Neural progenitor cell (in vitro differentiated cells): ENCODE results near the gene MYLK4. TPM values are rescaled to one million over a fixed set of nuclear protein-coding genes. Genes with fewer than 3 reads are reported as not detected.

Experiments used
- DNase-seq: peaks from one replicate; pipeline ENCODE4 v3.0.0-alpha.2; 2016; ENCODE audit warnings: low spot score
- H2AFZ ChIP-seq: fragments of 200-600 bp; sonication (generic); replicated peaks from 2 replicates; pipeline ENCODE4 v1.6.1; 2016; ENCODE audit warnings: antibody characterized with exemption
- H3F3A ChIP-seq: fragments of 200-600 bp; sonication (generic); 2 replicates; pipeline ENCODE4 v1.6.1; 2016; ENCODE audit warnings: antibody characterized with exemption, low read depth
- H3K27ac ChIP-seq: fragments of 200-600 bp; sonication (generic); 2 replicates; pipeline ENCODE4 v1.5.1; 2016; ENCODE audit warnings: mild to moderate bottlenecking
- H3K27me3 ChIP-seq: fragments of 200-600 bp; sonication (generic); 2 replicates; pipeline ENCODE4 v1.6.1; 2016; ENCODE audit warnings: mild to moderate bottlenecking, moderate library complexity
- H3K36me3 ChIP-seq: fragments of 200-600 bp; sonication (generic); 2 replicates; pipeline ENCODE4 v1.5.1; 2016
- H3K4me1 ChIP-seq: fragments of 200-600 bp; sonication (generic); 2 replicates; pipeline ENCODE4 v1.6.1; 2016; ENCODE audit warnings: mixed run types
- H3K4me2 ChIP-seq: fragments of 200-600 bp; sonication (generic); 2 replicates; pipeline ENCODE4 v1.6.1; 2016
- H3K4me3 ChIP-seq: fragments of 200-600 bp; sonication (generic); 2 replicates; pipeline ENCODE4 v1.5.1; 2016
- H3K79me2 ChIP-seq: fragments of 200-600 bp; sonication (generic); 2 replicates; pipeline ENCODE4 v1.6.1; 2016; ENCODE audit warnings: low read depth
- H3K9ac ChIP-seq: fragments of 200-600 bp; sonication (generic); 2 replicates; pipeline ENCODE4 v1.6.1; 2016
- H3K9me3 ChIP-seq: fragments of 200-600 bp; sonication (generic); 2 replicates; pipeline ENCODE4 v1.5.1; 2016; ENCODE audit warnings: low read depth
- H4K20me1 ChIP-seq: fragments of 200-600 bp; sonication (generic); 2 replicates; pipeline ENCODE4 v1.6.1; 2016; ENCODE audit warnings: low read depth
- H3K27ac Mint-ChIP-seq: 3 replicates; pipeline ENCODE4 v1.8.0; 2021; ENCODE audit warnings: mixed read lengths
- H3K27me3 Mint-ChIP-seq: 2 replicates; pipeline ENCODE4 v1.8.0; 2022; ENCODE audit warnings: low read depth, mild to moderate bottlenecking, inconsistent platforms, moderate library complexity, mixed read lengths; ENCODE audit not compliant: insufficient read depth
- H3K36me3 Mint-ChIP-seq: 3 replicates; pipeline ENCODE4 v1.8.0; 2021; ENCODE audit warnings: mixed read lengths
- H3K4me1 Mint-ChIP-seq: 3 replicates; pipeline ENCODE4 v1.8.0; 2021; ENCODE audit warnings: mixed read lengths
- H3K4me3 Mint-ChIP-seq: 3 replicates; pipeline ENCODE4 v1.8.0; 2021; ENCODE audit warnings: mild to moderate bottlenecking, moderate library complexity, mixed read lengths
- H3K9me3 Mint-ChIP-seq: 3 replicates; pipeline ENCODE4 v1.8.0; 2020; ENCODE audit warnings: mixed read lengths
- EZH2 ChIP-seq: fragments of 200-600 bp; sonication (generic); IDR thresholded peaks from 2 replicates; pipeline ENCODE4 v1.6.1; 2017; ENCODE audit warnings: antibody characterized with exemption, mild to moderate bottlenecking, moderate library complexity
- EZH2phosphoT487 ChIP-seq: fragments of 200-600 bp; sonication (generic); IDR thresholded peaks from 2 replicates; pipeline ENCODE4 v1.6.1; 2017; ENCODE audit warnings: antibody characterized with exemption
- total RNA-seq: library from RNA; depleted of rRNA; stranded (reverse); fragments of >200 nt; gene quantifications from 2 replicates; pipeline ENCODE4 v1.2.3, GENCODE V29; 2015; ENCODE audit warnings: low replicate concordance
- TF ChIP-seq, protein P1 (sequence below): fragments of 200-600 bp; sonication (generic); IDR thresholded peaks from 2 replicates; pipeline ENCODE4 v1.5.1; 2017; ENCODE audit warnings: antibody characterized with exemption, mild to moderate bottlenecking

The MYLK4 gene
- total RNA-seq, 1 donor from 2014 or later = not detected

DNA sequence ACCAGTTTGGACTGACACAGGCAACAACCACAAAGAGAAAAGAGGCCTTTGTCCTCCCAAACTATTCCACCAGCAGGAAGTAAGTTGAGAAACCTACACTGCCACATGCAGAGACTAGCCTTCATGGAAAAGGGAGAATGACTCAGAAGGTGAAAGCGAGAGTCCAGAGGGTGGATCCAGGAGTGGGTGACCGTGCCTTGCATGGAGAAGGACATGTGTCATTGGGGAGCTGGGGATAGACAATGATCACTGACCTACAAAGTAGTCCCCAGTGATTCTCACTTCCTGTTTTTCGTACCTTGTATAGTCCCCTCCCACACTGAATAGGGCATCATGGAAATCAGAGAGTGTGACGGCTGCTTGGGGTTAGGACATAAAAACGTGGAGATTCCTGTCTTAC lies 91.9 kb downstream of the MYLK4 start:
- Histone ChIP-seq H4K20me1 (no peaks in the 10 kb centered on the region), H3K27me3 (no peaks in the 10 kb centered on the region), H3K4me2 (no peak overlapping the region), H2AFZ (no peak overlapping the region), H3K27ac (no peak overlapping the region), H3K4me1 (peaks cover 26% of the 10 kb centered on the region), H3K79me2 (no peaks in the 10 kb centered on the region), H3K9ac (no peak overlapping the region), H3F3A (peaks cover 8% of the 10 kb centered on the region), H3K4me3 (no peak overlapping the region), H3K9me3 (no peaks in the 10 kb centered on the region), H3K36me3 (no peaks in the 10 kb centered on the region)
- H3K9me3 Mint-ChIP-seq = peaks cover 3% of the 10 kb centered on the region
- H3K36me3 Mint-ChIP-seq = no peaks in the 10 kb centered on the region
- no peak overlapping the region for H3K27ac Mint-ChIP-seq
- DNase-seq = no peak
- no peak overlapping the region for H3K4me3 Mint-ChIP-seq
- H3K4me1 Mint-ChIP-seq = peaks cover 3% of the 10 kb centered on the region
- TF ChIP-seq, protein P1, sequence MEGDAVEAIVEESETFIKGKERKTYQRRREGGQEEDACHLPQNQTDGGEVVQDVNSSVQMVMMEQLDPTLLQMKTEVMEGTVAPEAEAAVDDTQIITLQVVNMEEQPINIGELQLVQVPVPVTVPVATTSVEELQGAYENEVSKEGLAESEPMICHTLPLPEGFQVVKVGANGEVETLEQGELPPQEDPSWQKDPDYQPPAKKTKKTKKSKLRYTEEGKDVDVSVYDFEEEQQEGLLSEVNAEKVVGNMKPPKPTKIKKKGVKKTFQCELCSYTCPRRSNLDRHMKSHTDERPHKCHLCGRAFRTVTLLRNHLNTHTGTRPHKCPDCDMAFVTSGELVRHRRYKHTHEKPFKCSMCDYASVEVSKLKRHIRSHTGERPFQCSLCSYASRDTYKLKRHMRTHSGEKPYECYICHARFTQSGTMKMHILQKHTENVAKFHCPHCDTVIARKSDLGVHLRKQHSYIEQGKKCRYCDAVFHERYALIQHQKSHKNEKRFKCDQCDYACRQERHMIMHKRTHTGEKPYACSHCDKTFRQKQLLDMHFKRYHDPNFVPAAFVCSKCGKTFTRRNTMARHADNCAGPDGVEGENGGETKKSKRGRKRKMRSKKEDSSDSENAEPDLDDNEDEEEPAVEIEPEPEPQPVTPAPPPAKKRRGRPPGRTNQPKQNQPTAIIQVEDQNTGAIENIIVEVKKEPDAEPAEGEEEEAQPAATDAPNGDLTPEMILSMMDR = no peak
- TF ChIP-seq EZH2 (no peak), EZH2phosphoT487 (no peak)
- peaks cover 1% of the 10 kb centered on the region for H3K27me3 Mint-ChIP-seq

DNA sequence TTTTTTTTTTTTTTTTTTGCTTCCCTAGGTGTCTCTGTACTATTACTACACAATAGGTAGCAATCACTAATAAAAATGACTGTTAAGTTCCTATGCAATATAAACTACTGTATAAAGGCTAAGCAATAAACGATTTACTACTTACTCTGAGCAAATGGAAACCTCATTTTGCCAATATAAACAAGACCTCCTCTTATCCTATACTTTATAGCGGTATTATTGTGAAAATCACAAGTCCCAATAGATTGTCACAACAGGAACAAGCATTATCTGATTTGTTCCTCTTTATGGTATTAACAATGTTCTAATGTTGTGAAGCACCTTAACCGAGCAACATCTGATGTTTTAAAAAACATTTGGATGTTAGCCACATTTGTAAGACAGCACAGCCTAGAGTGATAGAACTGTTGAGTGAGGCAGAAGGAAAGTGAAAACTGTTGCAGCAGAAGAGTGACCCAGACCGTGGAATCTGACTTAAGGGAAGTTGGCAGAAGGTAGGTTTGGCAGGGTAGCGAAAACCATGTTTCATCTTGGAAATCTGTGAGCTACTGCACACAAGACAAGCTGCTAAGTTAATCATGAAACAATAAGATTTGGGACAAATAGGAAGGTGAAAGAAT lies 94.2 kb downstream of the MYLK4 start:
- Mint-ChIP-seq H3K27ac (no peak overlapping the region), H3K36me3 (no peaks in the 10 kb centered on the region)
- H3K27ac ChIP-seq = no peak overlapping the region

DNA sequence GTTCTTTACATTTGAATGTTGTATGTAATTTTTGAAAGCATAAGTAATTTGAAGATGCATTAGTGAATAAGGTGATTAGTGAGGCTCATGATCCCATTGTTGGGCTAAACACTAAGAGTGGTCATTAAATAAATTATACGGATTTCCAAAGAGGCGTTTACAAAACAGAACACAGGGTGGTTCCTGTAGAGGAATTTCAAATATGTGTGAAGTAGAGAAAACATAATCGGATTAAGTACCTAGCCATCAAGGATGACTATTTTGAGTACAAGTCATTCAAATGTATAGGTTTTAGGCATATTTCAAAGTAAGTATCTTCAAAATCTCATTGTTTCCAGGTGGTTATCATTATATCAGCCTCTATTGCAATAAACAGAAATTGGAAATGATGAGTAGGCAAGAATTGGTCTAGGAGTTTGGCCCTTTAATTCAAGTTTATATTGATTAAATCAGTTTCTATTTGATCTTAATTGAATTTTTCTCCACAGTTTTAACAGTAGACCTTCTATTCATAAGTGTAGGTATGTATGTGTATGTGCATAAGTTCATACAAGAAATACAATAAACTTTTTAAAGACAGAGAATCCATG lies 94.8 kb downstream of the MYLK4 start:
- Histone ChIP-seq H3K27ac (no peak overlapping the region), H3K36me3 (no peaks in the 10 kb centered on the region), H3K4me2 (peak overlapping the region; percentile 50), H4K20me1 (no peaks in the 10 kb centered on the region), H3K9ac (no peak overlapping the region), H3K4me3 (no peak overlapping the region), H3F3A (peaks cover 8% of the 10 kb centered on the region), H3K79me2 (no peaks in the 10 kb centered on the region), H3K4me1 (peaks cover 26% of the 10 kb centered on the region), H3K9me3 (peaks cover 7% of the 10 kb centered on the region), H3K27me3 (no peaks in the 10 kb centered on the region), H2AFZ (no peak overlapping the region)
- Mint-ChIP-seq H3K9me3 (peaks cover 7% of the 10 kb centered on the region), H3K4me1 (peaks cover 3% of the 10 kb centered on the region), H3K27me3 (no peaks in the 10 kb centered on the region), H3K4me3 (no peak overlapping the region), H3K36me3 (no peaks in the 10 kb centered on the region), H3K27ac (no peak overlapping the region)
- TF ChIP-seq EZH2 (no peak), EZH2phosphoT487 (peak; percentile 33)
- TF ChIP-seq, protein P1 = no peak
- peak; percentile 63 for DNase-seq

More for the DNA sequence above, 94.2 kb downstream of the MYLK4 start:
- Mint-ChIP-seq H3K4me3 (no peak overlapping the region), H3K9me3 (peaks cover 7% of the 10 kb centered on the region), H3K27me3 (no peaks in the 10 kb centered on the region), H3K4me1 (peaks cover 3% of the 10 kb centered on the region)
- Histone ChIP-seq H3K79me2 (no peaks in the 10 kb centered on the region), H3K4me1 (peaks cover 26% of the 10 kb centered on the region), H2AFZ (peak overlapping the region; percentile 76), H3K36me3 (no peaks in the 10 kb centered on the region), H3K27me3 (no peaks in the 10 kb centered on the region), H3K4me2 (peak overlapping the region; percentile 50), H3K4me3 (no peak overlapping the region), H4K20me1 (no peaks in the 10 kb centered on the region), H3F3A (peaks cover 8% of the 10 kb centered on the region), H3K9ac (no peak overlapping the region), H3K9me3 (peaks cover 7% of the 10 kb centered on the region)
- TF ChIP-seq EZH2 (no peak), EZH2phosphoT487 (no peak)
- no peak for DNase-seq
